SU-DHL-6 (cell line): Measurements from ENCODE around the gene NUPR1.

Experiments
- EZH2phosphoT487 ChIP-seq: fragments of 200-600 bp; sonication (generic), shearing (Covaris generic); conservative IDR thresholded peaks from 2 replicates; pipeline ENCODE4 v1.6.1; 2018; ENCODE audit warnings: mild to moderate bottlenecking, antibody characterized with exemption, low read length, moderate library complexity, mixed read lengths
- TF ChIP-seq, protein P1 (sequence below): fragments of 200-600 bp; sonication (generic); IDR thresholded peaks from one replicate; pipeline ENCODE4 v1.5.1; 2017; ENCODE audit warnings: antibody characterized with exemption, mild to moderate bottlenecking, low read length, moderate library complexity; ENCODE audit not compliant: insufficient read depth, poor library complexity, severe bottlenecking

DNA sequence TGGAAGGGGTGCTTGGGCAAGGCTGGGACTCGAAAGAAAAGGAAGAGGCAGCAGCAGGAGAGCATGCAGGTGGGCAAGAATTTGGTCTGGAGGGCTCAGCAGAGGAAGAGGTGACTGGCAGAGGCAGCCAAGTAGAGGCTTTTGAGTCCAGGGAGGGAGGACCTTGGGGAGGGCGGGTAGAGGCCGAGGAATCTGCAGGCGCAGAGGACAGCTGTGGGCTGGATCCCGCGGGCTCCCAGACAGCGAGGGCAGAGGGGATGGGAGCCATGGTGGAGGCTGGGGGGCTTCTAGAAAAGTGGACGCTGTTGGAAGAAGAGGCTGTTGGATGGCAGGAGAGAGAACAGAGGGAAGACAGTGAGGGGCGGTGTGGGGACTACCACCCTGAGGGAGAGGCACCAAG is 41.4 kb downstream of the NUPR1 start:
- TF ChIP-seq, protein P1, sequence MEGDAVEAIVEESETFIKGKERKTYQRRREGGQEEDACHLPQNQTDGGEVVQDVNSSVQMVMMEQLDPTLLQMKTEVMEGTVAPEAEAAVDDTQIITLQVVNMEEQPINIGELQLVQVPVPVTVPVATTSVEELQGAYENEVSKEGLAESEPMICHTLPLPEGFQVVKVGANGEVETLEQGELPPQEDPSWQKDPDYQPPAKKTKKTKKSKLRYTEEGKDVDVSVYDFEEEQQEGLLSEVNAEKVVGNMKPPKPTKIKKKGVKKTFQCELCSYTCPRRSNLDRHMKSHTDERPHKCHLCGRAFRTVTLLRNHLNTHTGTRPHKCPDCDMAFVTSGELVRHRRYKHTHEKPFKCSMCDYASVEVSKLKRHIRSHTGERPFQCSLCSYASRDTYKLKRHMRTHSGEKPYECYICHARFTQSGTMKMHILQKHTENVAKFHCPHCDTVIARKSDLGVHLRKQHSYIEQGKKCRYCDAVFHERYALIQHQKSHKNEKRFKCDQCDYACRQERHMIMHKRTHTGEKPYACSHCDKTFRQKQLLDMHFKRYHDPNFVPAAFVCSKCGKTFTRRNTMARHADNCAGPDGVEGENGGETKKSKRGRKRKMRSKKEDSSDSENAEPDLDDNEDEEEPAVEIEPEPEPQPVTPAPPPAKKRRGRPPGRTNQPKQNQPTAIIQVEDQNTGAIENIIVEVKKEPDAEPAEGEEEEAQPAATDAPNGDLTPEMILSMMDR = no peak
- TF ChIP-seq EZH2phosphoT487 = no peak
